Loucy (cell line): Measurements from ENCODE around the gene HNRNPK.

Experiments
- H2AFZ ChIP-seq: fragments of 200-600 bp; sonication (generic); 2 replicates; pipeline ENCODE4 v1.6.0; 2016; ENCODE audit warnings: antibody characterized with exemption, mild to moderate bottlenecking, low read length, moderate library complexity
- H3F3A ChIP-seq: fragments of 200-600 bp; 2 replicates; pipeline ENCODE4 v1.6.0; 2016; ENCODE audit warnings: antibody characterized with exemption, low read depth, mild to moderate bottlenecking
- H3K27me3 ChIP-seq: fragments of 200-600 bp; sonication (generic); 2 replicates; pipeline ENCODE4 v1.6.1; 2014; ENCODE audit warnings: low read length, mild to moderate bottlenecking; ENCODE audit not compliant: insufficient read depth, poor library complexity, severe bottlenecking
- H3K36me3 ChIP-seq: fragments of 200-600 bp; sonication (generic); 2 replicates; pipeline ENCODE4 v1.6.1; 2016; ENCODE audit warnings: low read length; ENCODE audit not compliant: insufficient read depth
- H3K4me1 ChIP-seq: fragments of 200-600 bp; sonication (generic); 2 replicates; pipeline ENCODE4 v1.5.1; 2014; ENCODE audit warnings: low read length, mild to moderate bottlenecking; ENCODE audit not compliant: insufficient read depth, poor library complexity, severe bottlenecking
- H3K4me2 ChIP-seq: fragments of 200-600 bp; sonication (generic); 2 replicates; pipeline ENCODE4 v1.6.0; 2014; ENCODE audit warnings: antibody characterized with exemption, low read length, low read depth, mild to moderate bottlenecking; ENCODE audit not compliant: poor library complexity, severe bottlenecking
- H3K4me3 ChIP-seq: fragments of 200-600 bp; sonication (generic); 2 replicates; pipeline ENCODE4 v1.5.1; 2014; ENCODE audit warnings: low read length, mild to moderate bottlenecking, mixed read lengths; ENCODE audit not compliant: poor library complexity, severe bottlenecking
- H3K79me2 ChIP-seq: fragments of 200-600 bp; sonication (generic); 2 replicates; pipeline ENCODE4 v1.6.1; 2014; ENCODE audit warnings: low read length; ENCODE audit not compliant: insufficient read depth
- H3K9ac ChIP-seq: fragments of 200-600 bp; sonication (generic); 2 replicates; pipeline ENCODE4 v1.6.0; 2014; ENCODE audit warnings: mild to moderate bottlenecking, low read depth, low read length, moderate library complexity; ENCODE audit not compliant: poor library complexity, severe bottlenecking
- H3K9me2 ChIP-seq: fragments of 200-600 bp; sonication (generic); replicated peaks from 2 replicates; pipeline ENCODE4 v1.6.1; 2016; ENCODE audit warnings: low read depth, low read length, mixed read lengths
- H3K9me3 ChIP-seq: fragments of 200-600 bp; sonication (generic); 2 replicates; pipeline ENCODE4 v1.6.1; 2014; ENCODE audit warnings: mild to moderate bottlenecking, antibody characterized with exemption, low read length, low read depth; ENCODE audit not compliant: insufficient read depth
- H4K20me1 ChIP-seq: fragments of 200-600 bp; sonication (generic); 2 replicates; pipeline ENCODE4 v1.6.0; 2014; ENCODE audit warnings: antibody characterized with exemption, low read length, mild to moderate bottlenecking; ENCODE audit not compliant: insufficient read depth, poor library complexity, severe bottlenecking
- CTCF ChIP-seq: fragments of 200-600 bp; sonication (generic); conservative IDR thresholded peaks from 2 replicates; pipeline ENCODE4 v1.5.1; 2014; ENCODE audit warnings: mild to moderate bottlenecking, antibody characterized with exemption, low read length
- EZH2phosphoT487 ChIP-seq: fragments of 200-600 bp; IDR thresholded peaks from 2 replicates; pipeline ENCODE4 v1.6.1; 2018; ENCODE audit warnings: antibody characterized with exemption, mild to moderate bottlenecking, moderate library complexity, borderline replicate concordance

Gene HNRNPK

GRCh38 chr9:83919111-83919510, 60.9 kb downstream of the HNRNPK start:
- H3K36me3 ChIP-seq = no peaks in the 10 kb centered on the region
- no peak overlapping the region for H3K4me3 ChIP-seq
- no peak overlapping the region for H3K4me2 ChIP-seq
- no peak overlapping the region for H3K9ac ChIP-seq
- no peak overlapping the region for H2AFZ ChIP-seq
- H3K4me1 ChIP-seq = peaks cover 18% of the 10 kb centered on the region
- H3K27me3 ChIP-seq = no peaks in the 10 kb centered on the region
- peaks cover 13% of the 10 kb centered on the region; the same call in 1 of the 2 replicates for H3K79me2 ChIP-seq
- no peaks in the 10 kb centered on the region for H3K9me3 ChIP-seq
- H4K20me1 ChIP-seq = no peaks in the 10 kb centered on the region
- no peak for TF ChIP-seq CTCF
- TF ChIP-seq EZH2phosphoT487 = no peak
- H3F3A ChIP-seq = no peaks in the 10 kb centered on the region
- H3K9me2 ChIP-seq = no peaks in the 10 kb centered on the region
